ENCODE results near the gene TOP2A. TPM values are rescaled to one million over a fixed set of nuclear protein-coding genes. Genes with fewer than 3 reads are reported as not detected.

Gene TOP2A
- polyA plus RNA-seq, 1 of the 3 experiments (the other 2 are of a cell fraction): 20.6 TPM

DNA sequence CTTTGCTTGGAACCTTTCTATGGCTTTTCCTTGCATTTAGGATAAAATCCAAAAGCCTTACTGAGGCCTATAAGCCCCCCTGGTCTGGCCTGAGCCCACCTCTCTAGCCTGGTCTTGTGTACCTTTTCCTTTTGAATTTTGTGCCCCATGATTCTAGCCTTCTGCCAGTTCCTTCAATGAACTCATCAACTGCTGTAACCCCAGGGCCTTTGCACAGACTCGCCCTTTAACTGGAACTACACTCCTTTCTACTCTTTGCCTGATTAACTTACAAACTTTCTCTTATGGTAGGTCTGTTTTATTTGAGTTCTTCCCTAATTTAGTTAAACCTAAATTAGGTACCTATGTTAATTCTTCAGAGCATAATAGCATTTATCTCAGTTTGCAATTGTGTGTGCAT is 77.4 kb downstream of the TOP2A start:
- H3K27me3 ChIP-seq (ENCODE audit: insufficient read depth): no peaks in the 10 kb centered on the region
- H3K9me3 ChIP-seq: no peaks in the 10 kb centered on the region
- peak overlapping the region; percentile 73 to 99; a peak in 3 of 4 replicates for H3K27ac ChIP-seq (ENCODE audit: low read depth in 2 of 2, low read length in 1 of 2)
- no peak for TF ChIP-seq EP300 (IDR thresholded peaks at IDR 0.05; ENCODE audit: borderline replicate concordance in 1 of 2, low read depth in 1 of 2, low read length in 1 of 2)
- no peak for TF ChIP-seq SIN3A (IDR thresholded peaks at IDR 0.05; ENCODE audit: borderline replicate concordance, low read depth, low read length)
- no peak for TF ChIP-seq TCF12 (IDR thresholded peaks at IDR 0.05)
- no peak for TF ChIP-seq NRF1 (IDR thresholded peaks at IDR 0.05; ENCODE audit: low read depth, low read length)
- no peak for TF ChIP-seq RCOR1 (IDR thresholded peaks at IDR 0.05; ENCODE audit: low read length)
- TF ChIP-seq NFIC (IDR thresholded peaks at IDR 0.05; ENCODE audit: borderline replicate concordance): no peak
- no peak for TF ChIP-seq REST (IDR thresholded peaks at IDR 0.05; ENCODE audit: low read depth, low read length)
- TF ChIP-seq, protein P1, sequence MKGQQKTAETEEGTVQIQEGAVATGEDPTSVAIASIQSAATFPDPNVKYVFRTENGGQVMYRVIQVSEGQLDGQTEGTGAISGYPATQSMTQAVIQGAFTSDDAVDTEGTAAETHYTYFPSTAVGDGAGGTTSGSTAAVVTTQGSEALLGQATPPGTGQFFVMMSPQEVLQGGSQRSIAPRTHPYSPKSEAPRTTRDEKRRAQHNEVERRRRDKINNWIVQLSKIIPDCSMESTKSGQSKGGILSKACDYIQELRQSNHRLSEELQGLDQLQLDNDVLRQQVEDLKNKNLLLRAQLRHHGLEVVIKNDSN (IDR thresholded peaks at IDR 0.05; ENCODE audit: borderline replicate concordance, low read depth): no peak
- no peak for TF ChIP-seq FOSL2 (IDR thresholded peaks at IDR 0.05; ENCODE audit: borderline replicate concordance, low read depth)
- WGBS (ENCODE audit: low lambda C conversion rate): 96% methylated on average over 1 of the region's 1 CpG
- H3K4me3 ChIP-seq (ENCODE audit: low read depth in 2 of 2, low read length in 1 of 2): peak overlapping the region in 1 of 2 experiments; percentile 78; a peak in 2 of 4 replicates
- H2AFZ ChIP-seq (ENCODE audit: low read depth): no peak overlapping the region
- no peak for DNase-seq
- peaks cover 95% of the 10 kb centered on the region for H3K79me2 ChIP-seq (ENCODE audit: insufficient read depth)
- H4K20me1 ChIP-seq (ENCODE audit: insufficient read depth): peaks cover 62% of the 10 kb centered on the region
- no peak overlapping the region for H3K9ac ChIP-seq
- no peaks in the 10 kb centered on the region for H3K9me2 ChIP-seq
- peaks cover 28 to 61% of the 10 kb centered on the region in 2 experiments for H3K4me1 ChIP-seq (ENCODE audit: control insufficient read depth in 1 of 2, insufficient read depth in 2 of 2, low read depth in 1 of 2, low read length in 1 of 2)
- peak overlapping the region; percentile 97; the same call in 1 of the 2 replicates for H3K4me2 ChIP-seq
- ChIA-PET POLR2A (interaction anchor here (1.5 to 2.7 kb wide), 3 partner anchors 9 to 37 kb away, joined by 4 to 15 read pairs (median 6); no protein-coding TSS in a partner anchor), CTCF (interaction anchor here (0.9 to 57.6 kb wide), 5 partner anchors 7 to 35 kb away, joined by 3 to 1706 read pairs (median 4); partner anchors contain the start of genes CDC6 and RARA)
- peaks cover 19% of the 10 kb centered on the region for H3F3A ChIP-seq (replicated peaks; ENCODE audit: insufficient read depth)
- peaks cover 6 to 18% of the 10 kb centered on the region in 2 experiments for H3K36me3 ChIP-seq (replicated peaks in 1 of 2; ENCODE audit: control insufficient read depth in 1 of 2, insufficient read depth in 2 of 2, low read length in 1 of 2)

DNA sequence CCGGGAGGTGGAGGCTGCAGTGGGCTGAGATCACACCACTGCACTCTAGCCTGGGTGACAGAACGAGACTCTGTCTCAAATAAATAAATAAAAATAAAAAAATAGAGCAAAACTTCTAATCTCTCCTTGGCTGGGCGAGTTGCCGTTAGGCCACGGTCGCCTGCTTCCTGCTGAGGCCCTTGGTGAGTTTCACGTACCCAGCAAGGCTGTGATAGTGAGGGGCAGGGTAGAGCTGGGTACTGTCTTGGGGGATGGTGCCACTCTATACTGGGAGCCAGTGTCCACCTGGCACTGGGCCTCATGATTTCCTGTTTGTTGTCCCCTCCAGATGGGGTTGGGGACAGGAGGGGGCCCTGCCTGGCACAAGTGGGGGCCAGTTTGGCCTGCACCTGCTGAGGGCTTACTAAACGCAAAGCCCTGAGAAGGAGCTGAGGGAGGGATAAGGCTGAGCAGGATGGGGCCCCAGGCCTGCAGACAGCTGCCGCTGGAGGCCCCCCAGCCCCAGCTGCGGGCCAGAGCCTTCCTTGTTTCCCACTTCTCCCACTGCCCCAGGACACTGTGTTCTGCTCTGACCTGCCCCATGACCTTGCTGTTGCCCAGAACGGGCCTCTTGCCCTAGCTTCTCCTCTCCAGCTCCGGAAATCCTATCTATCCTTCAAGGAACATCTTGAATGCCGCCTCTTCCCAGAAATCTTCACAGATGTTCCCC is 78.6 kb downstream of the TOP2A start:
- peaks cover 28 to 60% of the 10 kb centered on the region in 2 experiments for H3K4me1 ChIP-seq (ENCODE audit: control insufficient read depth in 1 of 2, insufficient read depth in 2 of 2, low read depth in 1 of 2, low read length in 1 of 2)
- CTCF ChIA-PET: interaction anchor here (0.8 to 57.6 kb wide), 5 partner anchors 8 to 34 kb away, joined by 3 to 1706 read pairs (median 4); partner anchors contain the start of genes CDC6 and RARA
- POLR2A ChIA-PET: no interaction called here
- H3K4me2 ChIP-seq: no peak overlapping the region
- peaks cover 11 to 18% of the 10 kb centered on the region in 2 experiments for H3K36me3 ChIP-seq (replicated peaks in 1 of 2; ENCODE audit: control insufficient read depth in 1 of 2, insufficient read depth in 2 of 2, low read length in 1 of 2)
- DNase-seq: no peak
- no peak overlapping the region for H3K4me3 ChIP-seq (ENCODE audit: low read depth in 2 of 2, low read length in 1 of 2)
- no peak overlapping the region for H2AFZ ChIP-seq (ENCODE audit: low read depth)
- WGBS (ENCODE audit: low lambda C conversion rate): 91% methylated on average over 12 of the region's 13 CpGs
- H3F3A ChIP-seq (replicated peaks; ENCODE audit: insufficient read depth): peaks cover 19% of the 10 kb centered on the region
- no peaks in the 10 kb centered on the region for H3K27me3 ChIP-seq (ENCODE audit: insufficient read depth)
- no peaks in the 10 kb centered on the region for H3K9me3 ChIP-seq
- no peaks in the 10 kb centered on the region for H3K9me2 ChIP-seq
- H3K9ac ChIP-seq: no peak overlapping the region
- H3K79me2 ChIP-seq (ENCODE audit: insufficient read depth): peaks cover 95% of the 10 kb centered on the region
- peak overlapping the region in 1 of 2 experiments; percentile 99; a peak in 1 of 4 replicates for H3K27ac ChIP-seq (ENCODE audit: low read depth in 2 of 2, low read length in 1 of 2)
- peaks cover 59% of the 10 kb centered on the region for H4K20me1 ChIP-seq (ENCODE audit: insufficient read depth)
- TF ChIP-seq RAD21 (IDR thresholded peaks at IDR 0.05; ENCODE audit: low read length) (no peak), NFIC (IDR thresholded peaks at IDR 0.05; ENCODE audit: borderline replicate concordance) (no peak), ELF1 (IDR thresholded peaks at IDR 0.05) (no peak), NRF1 (IDR thresholded peaks at IDR 0.05; ENCODE audit: low read depth, low read length) (no peak), SMC3 (IDR thresholded peaks at IDR 0.05; ENCODE audit: low read depth, low read length) (no peak), FOSL2 (IDR thresholded peaks at IDR 0.05; ENCODE audit: borderline replicate concordance, low read depth) (no peak), TCF12 (IDR thresholded peaks at IDR 0.05) (no peak), FOXM1 (IDR thresholded peaks at IDR 0.05; ENCODE audit: low read depth) (no peak), EZH2phosphoT487 (IDR thresholded peaks at IDR 0.05; ENCODE audit: borderline replicate concordance, low read depth) (no peak), RXRA (IDR thresholded peaks at IDR 0.05; ENCODE audit: borderline replicate concordance, low read depth) (no peak), GABPA (IDR thresholded peaks at IDR 0.05; ENCODE audit: low read depth) (no peak), EP300 (IDR thresholded peaks at IDR 0.05; ENCODE audit: borderline replicate concordance in 1 of 2, low read depth in 1 of 2, low read length in 1 of 2) (no peak), RCOR1 (IDR thresholded peaks at IDR 0.05; ENCODE audit: low read length) (no peak), FOXJ3 (CRISPR knock-in tag; IDR thresholded peaks at IDR 0.05) (no peak), TAF1 (IDR thresholded peaks at IDR 0.05; ENCODE audit: borderline replicate concordance, low read depth, low read length) (no peak)
- TF ChIP-seq, protein P2, sequence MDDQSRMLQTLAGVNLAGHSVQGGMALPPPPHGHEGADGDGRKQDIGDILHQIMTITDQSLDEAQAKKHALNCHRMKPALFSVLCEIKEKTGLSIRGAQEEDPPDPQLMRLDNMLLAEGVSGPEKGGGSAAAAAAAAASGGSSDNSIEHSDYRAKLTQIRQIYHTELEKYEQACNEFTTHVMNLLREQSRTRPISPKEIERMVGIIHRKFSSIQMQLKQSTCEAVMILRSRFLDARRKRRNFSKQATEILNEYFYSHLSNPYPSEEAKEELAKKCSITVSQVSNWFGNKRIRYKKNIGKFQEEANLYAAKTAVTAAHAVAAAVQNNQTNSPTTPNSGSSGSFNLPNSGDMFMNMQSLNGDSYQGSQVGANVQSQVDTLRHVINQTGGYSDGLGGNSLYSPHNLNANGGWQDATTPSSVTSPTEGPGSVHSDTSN (IDR thresholded peaks at IDR 0.05): no peak
